Measurements from ENCODE around the gene C1orf216.
"Not testable (repeated sequence)": the region's sequence is repeated elsewhere in the genome, so short reads cannot be mapped to it uniquely, and the experiment has no call there.

DNA sequence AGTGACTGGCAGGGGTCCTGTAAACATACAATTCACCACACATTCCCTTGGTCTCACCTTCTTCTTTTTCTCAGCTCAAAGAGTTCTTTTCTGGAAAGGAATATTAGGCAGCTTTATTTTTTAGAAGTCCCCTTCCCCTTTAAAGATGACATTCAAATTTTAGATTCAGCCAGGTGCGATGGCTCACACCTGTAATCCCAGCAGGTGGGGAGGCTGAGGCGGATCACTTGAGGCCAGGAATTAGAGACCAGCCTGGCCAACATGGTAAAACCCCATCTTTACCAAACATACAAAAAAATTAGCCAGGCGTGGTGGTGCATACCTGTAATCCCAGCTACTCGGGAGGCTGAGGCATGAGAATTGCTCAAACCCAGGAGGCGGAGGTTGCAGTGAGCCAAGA is 7.6 kb downstream of the C1orf216 start:
- TF ChIP-seq NR3C1 (CRISPR knock-in tag; conservative IDR thresholded peaks at IDR 0.05; ENCODE audit: low read depth); ELF4 (CRISPR knock-in tag; IDR thresholded peaks at IDR 0.05; ENCODE audit: low read depth): not testable (repeated sequence)
- TF ChIP-seq, protein P1, sequence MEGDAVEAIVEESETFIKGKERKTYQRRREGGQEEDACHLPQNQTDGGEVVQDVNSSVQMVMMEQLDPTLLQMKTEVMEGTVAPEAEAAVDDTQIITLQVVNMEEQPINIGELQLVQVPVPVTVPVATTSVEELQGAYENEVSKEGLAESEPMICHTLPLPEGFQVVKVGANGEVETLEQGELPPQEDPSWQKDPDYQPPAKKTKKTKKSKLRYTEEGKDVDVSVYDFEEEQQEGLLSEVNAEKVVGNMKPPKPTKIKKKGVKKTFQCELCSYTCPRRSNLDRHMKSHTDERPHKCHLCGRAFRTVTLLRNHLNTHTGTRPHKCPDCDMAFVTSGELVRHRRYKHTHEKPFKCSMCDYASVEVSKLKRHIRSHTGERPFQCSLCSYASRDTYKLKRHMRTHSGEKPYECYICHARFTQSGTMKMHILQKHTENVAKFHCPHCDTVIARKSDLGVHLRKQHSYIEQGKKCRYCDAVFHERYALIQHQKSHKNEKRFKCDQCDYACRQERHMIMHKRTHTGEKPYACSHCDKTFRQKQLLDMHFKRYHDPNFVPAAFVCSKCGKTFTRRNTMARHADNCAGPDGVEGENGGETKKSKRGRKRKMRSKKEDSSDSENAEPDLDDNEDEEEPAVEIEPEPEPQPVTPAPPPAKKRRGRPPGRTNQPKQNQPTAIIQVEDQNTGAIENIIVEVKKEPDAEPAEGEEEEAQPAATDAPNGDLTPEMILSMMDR (IDR thresholded peaks at IDR 0.05), result not testable (repeated sequence)

All from WTC11 (cell line).